ENCODE results near the gene CTSC. TPM values are rescaled to one million over a fixed set of nuclear protein-coding genes. Genes with fewer than 3 reads are reported as not detected.

The CTSC gene
- total RNA-seq, 1 donor from 2014 or later: 445 TPM

- Histone ChIP-seq H3K27me3 (ENCODE audit: low read depth) (no peaks in the 10 kb centered on the region), H3K4me3 (no peak overlapping the region), H3K36me3 (no peaks in the 10 kb centered on the region), H3K27ac (no peak overlapping the region), H3K9me3 (no peaks in the 10 kb centered on the region), H3K4me1 (peaks cover 29% of the 10 kb centered on the region)
- DNase-seq (no peak), ATAC-seq (no peak)
- intact Hi-C loops (cut with DNase I): no loop called here
- TF ChIP-seq CTCF (IDR thresholded peaks at IDR 0.05): no peak
These were observed 15.8 kb upstream of the CTSC start for GRCh38 chr11:88353386-88353785.

GRCh38 chr11:88352139-88352538 lies 14.6 kb upstream of the CTSC start:
- no peaks in the 10 kb centered on the region for H3K36me3 ChIP-seq
- DNase-seq (no peak), ATAC-seq (no peak)

GRCh38 chr11:88348870-88349269 lies 11.3 kb upstream of the CTSC start:
- intact Hi-C loops (cut with DNase I): no loop called here
- H3K27ac ChIP-seq: no peak overlapping the region
- H3K27me3 ChIP-seq (ENCODE audit: low read depth): no peaks in the 10 kb centered on the region
- H3K36me3 ChIP-seq: no peaks in the 10 kb centered on the region
- peaks cover 2% of the 10 kb centered on the region for H3K4me1 ChIP-seq
- H3K4me3 ChIP-seq: no peak overlapping the region
- TF ChIP-seq CTCF (IDR thresholded peaks at IDR 0.05): no peak
- DNase-seq: no peak
- no peaks in the 10 kb centered on the region for H3K9me3 ChIP-seq
- no peak for ATAC-seq

More at GRCh38 chr11:88352139-88352538, 14.6 kb upstream of the CTSC start:
- Histone ChIP-seq H3K4me3 (no peak overlapping the region), H3K27ac (no peak overlapping the region), H3K4me1 (peaks cover 23% of the 10 kb centered on the region), H3K9me3 (no peaks in the 10 kb centered on the region), H3K27me3 (ENCODE audit: low read depth) (no peaks in the 10 kb centered on the region)
- no peak for TF ChIP-seq CTCF (IDR thresholded peaks at IDR 0.05)
- intact Hi-C loops (cut with DNase I): no loop called here

GRCh38 chr11:88345949-88346348 lies 8.4 kb upstream of the CTSC start:
- H3K27ac ChIP-seq: no peak overlapping the region
- H3K9me3 ChIP-seq: no peaks in the 10 kb centered on the region
- intact Hi-C loops (cut with DNase I): no loop called here
- H3K4me3 ChIP-seq: no peak overlapping the region
- no peaks in the 10 kb centered on the region for H3K27me3 ChIP-seq (ENCODE audit: low read depth)
- no peak for ATAC-seq
- DNase-seq: no peak
- TF ChIP-seq CTCF (IDR thresholded peaks at IDR 0.05): no peak
- peaks cover 4% of the 10 kb centered on the region for H3K4me1 ChIP-seq
- no peaks in the 10 kb centered on the region for H3K36me3 ChIP-seq

GRCh38 chr11:88345408-88345807 lies 7.9 kb upstream of the CTSC start:
- TF ChIP-seq CTCF (IDR thresholded peaks at IDR 0.05): no peak
- no peak overlapping the region for H3K27ac ChIP-seq
- intact Hi-C loops (cut with DNase I): no loop called here
- H3K4me3 ChIP-seq: no peak overlapping the region
- no peaks in the 10 kb centered on the region for H3K9me3 ChIP-seq
- DNase-seq (no peak), ATAC-seq (peak in 1 of 2 donors; percentile 37)
- no peaks in the 10 kb centered on the region for H3K36me3 ChIP-seq
- peaks cover 4% of the 10 kb centered on the region for H3K4me1 ChIP-seq
- no peaks in the 10 kb centered on the region for H3K27me3 ChIP-seq (ENCODE audit: low read depth)

- DNase-seq (no peak), ATAC-seq (no peak)
- Histone ChIP-seq H3K9me3 (no peaks in the 10 kb centered on the region), H3K36me3 (no peaks in the 10 kb centered on the region), H3K27me3 (ENCODE audit: low read depth) (no peaks in the 10 kb centered on the region), H3K4me1 (peaks cover 6% of the 10 kb centered on the region), H3K27ac (no peak overlapping the region), H3K4me3 (no peak overlapping the region)
- TF ChIP-seq CTCF (IDR thresholded peaks at IDR 0.05): no peak
- intact Hi-C loops (cut with DNase I): no loop called here
These were observed 7.3 kb upstream of the CTSC start for GRCh38 chr11:88344869-88345268.

Data from lower lobe of right lung (tissue), 2 donors.